ENCODE data around the gene H3-3A.

DNA sequence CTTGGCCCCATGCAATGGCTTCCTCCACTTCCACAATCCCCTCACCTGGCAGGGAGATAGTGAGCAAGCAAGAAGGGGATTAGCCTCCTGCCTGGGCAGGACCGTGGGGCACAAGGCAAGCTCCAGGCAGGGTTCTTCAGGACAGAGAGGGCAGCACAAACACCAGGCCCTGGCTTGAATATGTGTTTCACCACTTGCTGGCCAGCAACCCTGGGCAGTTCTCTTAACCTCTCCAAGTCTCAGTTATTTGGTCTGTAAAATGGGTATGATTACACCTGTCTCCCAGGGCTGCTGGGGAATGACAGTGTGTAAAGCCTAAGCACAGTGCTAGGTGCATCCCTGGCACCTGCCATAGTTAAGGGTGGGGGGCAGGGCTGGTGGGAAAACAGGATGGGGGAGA, 31.9 kb downstream of the H3-3A start:
- no peak for TF ChIP-seq EZH2phosphoT487 (IDR thresholded peaks at IDR 0.05; ENCODE audit: low read depth)
- TF ChIP-seq, protein P1, sequence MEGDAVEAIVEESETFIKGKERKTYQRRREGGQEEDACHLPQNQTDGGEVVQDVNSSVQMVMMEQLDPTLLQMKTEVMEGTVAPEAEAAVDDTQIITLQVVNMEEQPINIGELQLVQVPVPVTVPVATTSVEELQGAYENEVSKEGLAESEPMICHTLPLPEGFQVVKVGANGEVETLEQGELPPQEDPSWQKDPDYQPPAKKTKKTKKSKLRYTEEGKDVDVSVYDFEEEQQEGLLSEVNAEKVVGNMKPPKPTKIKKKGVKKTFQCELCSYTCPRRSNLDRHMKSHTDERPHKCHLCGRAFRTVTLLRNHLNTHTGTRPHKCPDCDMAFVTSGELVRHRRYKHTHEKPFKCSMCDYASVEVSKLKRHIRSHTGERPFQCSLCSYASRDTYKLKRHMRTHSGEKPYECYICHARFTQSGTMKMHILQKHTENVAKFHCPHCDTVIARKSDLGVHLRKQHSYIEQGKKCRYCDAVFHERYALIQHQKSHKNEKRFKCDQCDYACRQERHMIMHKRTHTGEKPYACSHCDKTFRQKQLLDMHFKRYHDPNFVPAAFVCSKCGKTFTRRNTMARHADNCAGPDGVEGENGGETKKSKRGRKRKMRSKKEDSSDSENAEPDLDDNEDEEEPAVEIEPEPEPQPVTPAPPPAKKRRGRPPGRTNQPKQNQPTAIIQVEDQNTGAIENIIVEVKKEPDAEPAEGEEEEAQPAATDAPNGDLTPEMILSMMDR (IDR thresholded peaks at IDR 0.05; ENCODE audit: low read depth, low read length) = no peak

All from OCI-LY3 (cell line).